Measurements from ENCODE around the gene RXRA. TPM values are rescaled to one million over a fixed set of nuclear protein-coding genes. Genes with fewer than 3 reads are reported as not detected.

RXRA gene
- total RNA-seq, 1 donor from 2014 or later: 89.0 TPM

GRCh38 chr9:134476272-134476941 is 150.2 kb downstream of the RXRA start:
- ATAC-seq (ENCODE audit: poor library complexity) (no peak), DNase-seq (peak; percentile 20)
- intact Hi-C loops (cut with DNase I): no loop called here

DNA sequence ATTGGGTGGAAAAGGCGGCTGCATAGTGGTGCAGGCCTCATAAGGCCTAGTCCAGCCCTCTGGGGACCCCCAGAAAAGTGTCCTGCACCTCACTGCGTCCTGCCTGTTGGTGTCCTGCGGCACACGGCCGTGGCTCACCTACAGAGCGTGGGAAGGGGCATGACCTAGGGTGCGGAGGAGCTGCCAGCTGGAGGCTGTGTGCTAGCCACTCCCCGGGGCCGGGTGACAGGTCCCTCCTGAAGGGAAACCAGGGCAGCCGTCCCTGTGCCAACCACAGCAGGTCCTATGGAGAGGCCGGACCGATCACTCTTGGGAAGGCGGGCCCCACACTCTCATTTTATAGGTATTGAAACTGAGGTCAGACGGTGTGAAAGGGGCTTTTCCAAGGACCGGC is 150.7 kb downstream of the RXRA start:
- intact Hi-C loops (cut with DNase I): no loop called here
- ATAC-seq (ENCODE audit: poor library complexity): no peak
- no peak for DNase-seq

GRCh38 chr9:134477342-134477925 is 151.2 kb downstream of the RXRA start:
- ATAC-seq (ENCODE audit: poor library complexity) (no peak), DNase-seq (no peak)
- intact Hi-C loops (cut with DNase I): no loop called here

DNA sequence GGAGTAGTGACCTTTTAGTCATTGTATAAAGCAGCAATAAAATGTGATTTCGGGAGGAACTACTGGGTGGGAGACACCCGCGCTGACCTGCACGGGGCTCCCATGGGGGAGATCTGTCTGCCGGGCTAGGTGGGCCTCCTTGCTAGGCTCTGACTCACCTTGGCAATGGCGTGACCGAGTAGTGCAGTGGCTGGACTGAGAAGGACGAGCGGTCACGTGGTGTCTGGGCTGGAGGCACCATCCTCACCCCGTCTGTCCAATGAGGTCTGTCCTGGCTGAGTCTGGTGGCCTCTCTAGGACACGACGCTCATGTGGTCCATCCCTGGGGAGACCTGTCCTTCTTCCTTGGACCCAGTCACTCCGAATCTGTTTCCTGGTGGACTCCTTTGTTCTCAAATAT is 151.7 kb downstream of the RXRA start:
- no peak for ATAC-seq (ENCODE audit: poor library complexity)
- DNase-seq: no peak
- intact Hi-C loops (cut with DNase I): no loop called here

DNA sequence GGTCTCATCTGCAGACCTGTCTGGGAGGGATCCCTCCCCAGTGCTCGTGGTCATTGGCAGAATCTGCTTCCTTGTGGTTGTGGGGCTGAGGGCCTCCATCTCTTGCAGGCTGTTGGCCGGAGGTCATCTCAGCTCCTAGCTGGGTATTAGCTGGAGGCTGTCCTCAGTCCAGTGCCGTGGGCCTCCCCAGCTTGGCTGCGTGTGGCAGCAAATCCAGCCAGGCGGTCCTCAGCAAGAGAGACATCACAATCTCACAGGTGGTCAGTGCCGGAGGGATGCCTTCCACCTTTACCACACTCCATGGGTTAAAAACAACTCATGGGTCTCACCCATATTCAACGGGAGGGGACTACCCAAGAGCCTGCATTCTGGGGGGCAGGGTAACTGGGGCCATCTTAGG is 155.5 kb downstream of the RXRA start:
- ATAC-seq (ENCODE audit: poor library complexity) (no peak), DNase-seq (peak; percentile 20)
- intact Hi-C loops (cut with DNase I): no loop called here

DNA sequence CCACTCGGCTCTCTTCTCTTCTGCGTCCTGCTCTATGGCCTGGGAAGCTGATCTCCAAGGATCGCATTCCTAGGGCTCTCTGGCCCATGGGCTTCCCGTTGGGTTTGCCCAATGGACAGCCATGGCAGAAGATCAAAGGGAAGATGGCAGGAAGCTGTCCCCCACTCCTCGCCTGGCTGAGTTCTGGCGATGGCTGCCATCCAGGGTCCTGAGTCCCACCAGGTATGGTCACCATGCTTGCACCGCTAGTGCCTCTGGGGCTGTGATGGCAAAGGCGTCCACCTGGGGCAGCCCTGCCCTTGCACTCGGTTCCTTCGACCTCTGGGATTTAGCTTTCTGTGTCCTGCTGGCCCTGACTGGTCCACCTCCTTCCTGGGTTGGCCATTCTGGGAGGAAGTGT is 156.0 kb downstream of the RXRA start:
- ATAC-seq (ENCODE audit: poor library complexity) (no peak), DNase-seq (no peak)
- intact Hi-C loops (cut with DNase I): no loop called here

DNA sequence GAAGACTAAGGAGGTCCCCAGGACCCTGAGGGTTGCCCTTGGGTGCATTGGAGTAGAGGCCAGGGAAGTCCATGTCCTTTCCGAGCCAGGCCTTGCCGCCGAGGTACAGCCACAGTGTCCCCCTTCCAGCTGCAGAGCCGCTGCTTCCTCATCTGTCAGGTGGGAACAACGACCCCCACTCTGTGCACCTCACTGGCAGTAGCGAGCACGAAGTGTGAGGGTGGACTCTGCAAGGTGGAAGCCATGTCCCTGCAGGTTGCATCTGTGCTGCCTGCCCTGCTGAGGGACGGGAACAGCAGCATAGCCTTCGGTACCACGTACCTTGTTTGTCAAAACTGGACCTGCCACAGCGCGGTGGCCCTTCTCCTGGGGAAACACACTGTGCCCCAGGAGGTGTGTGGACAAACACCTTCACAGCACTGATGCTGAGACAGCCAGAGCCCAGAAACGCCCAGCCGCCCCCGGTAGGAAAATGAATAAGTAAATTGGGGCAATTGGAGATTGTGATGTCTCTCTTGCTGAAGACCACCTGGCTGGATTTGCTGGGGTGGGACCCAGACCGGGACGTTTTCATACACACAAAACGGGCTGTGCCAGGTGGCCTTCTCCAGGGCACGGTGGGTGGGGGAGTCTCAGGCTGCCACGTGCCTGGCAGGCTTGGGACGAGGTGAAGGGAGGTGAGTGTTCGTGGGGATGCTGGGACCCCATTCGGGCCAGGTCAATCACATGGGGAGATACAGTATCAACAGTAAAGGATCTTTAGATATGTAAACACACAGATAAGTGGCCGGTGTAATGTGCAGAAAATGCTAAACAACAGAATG is 157.3 kb downstream of the RXRA start:
- intact Hi-C loops (cut with DNase I): no loop called here
- DNase-seq: peak; percentile 29
- ATAC-seq (ENCODE audit: poor library complexity): no peak

- peak; percentile 43 for DNase-seq
- no peak for ATAC-seq (ENCODE audit: poor library complexity)
- intact Hi-C loops (cut with DNase I): no loop called here
Measured at GRCh38 chr9:134484479-134484878, 158.2 kb downstream of the RXRA start.

DNA sequence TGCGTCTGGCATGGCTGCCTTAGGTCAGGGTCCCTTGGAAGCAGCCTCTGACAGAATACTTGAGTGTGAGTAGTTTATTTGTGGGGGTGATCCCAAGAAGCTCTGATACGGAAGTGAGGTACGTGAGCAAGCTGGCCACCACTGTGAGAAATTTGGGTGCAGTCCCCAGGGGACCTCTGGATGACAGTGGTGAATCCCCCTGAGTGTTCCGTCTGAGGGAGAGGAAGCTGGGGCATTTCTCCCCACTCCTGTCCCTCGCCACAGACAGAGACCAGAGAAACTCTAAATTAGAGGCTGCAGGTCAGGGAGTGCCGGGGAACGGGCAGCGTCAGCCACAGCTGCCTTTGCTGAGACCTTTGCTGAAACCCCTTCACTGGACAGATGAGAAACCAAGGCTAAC is 159.4 kb downstream of the RXRA start:
- ATAC-seq (ENCODE audit: poor library complexity): no peak
- intact Hi-C loops (cut with DNase I): no loop called here
- DNase-seq: no peak

DNA sequence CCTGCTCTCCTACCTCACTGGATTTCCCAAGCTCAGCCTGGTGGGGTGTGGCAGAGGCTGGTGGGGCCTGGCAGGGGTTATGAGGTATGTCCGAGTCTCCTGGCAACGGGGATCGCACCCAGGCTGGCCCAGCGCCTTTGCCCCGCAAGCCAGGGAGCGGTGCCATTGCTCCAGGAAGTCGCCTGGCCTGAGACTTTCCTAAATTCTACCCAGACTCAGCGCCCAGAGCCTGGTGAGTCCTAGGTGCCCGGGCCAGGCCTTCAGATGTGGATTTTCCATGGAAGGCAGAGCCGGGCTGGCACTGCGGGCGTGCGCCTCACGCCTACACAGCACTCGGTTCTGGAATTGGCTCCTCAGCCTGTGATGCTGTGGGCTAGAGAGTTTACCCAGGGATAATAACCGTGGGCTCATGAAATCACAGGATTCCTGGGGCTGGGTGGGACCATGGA is 159.9 kb downstream of the RXRA start:
- peak; percentile 33 for DNase-seq
- no peak for ATAC-seq (ENCODE audit: poor library complexity)
- intact Hi-C loops (cut with DNase I): no loop called here

- ATAC-seq (ENCODE audit: poor library complexity) (no peak), DNase-seq (peak; percentile 36)
- intact Hi-C loops (cut with DNase I): no loop called here
Measured at GRCh38 chr9:134486596-134486995, 160.3 kb downstream of the RXRA start.

Small RNAs within 50 kb of the gene (microRNA-seq; reads per million reads assigned to microRNA genes)
- gene MIR4669: not detected

Other genes starting within 250 kb of the RXRA start
- gene WDR5, start 190.4 kb upstream of the RXRA start, total RNA-seq: 17.5 TPM
- 351 TPM for gene RNU6ATAC, start 161.9 kb upstream of the RXRA start, total RNA-seq